ENCODE data around the gene DEDD. TPM values are rescaled to one million over a fixed set of nuclear protein-coding genes. Genes with fewer than 3 reads are reported as not detected.

Gene DEDD
- total RNA-seq, 1 experiment from 2014 or later, result 33.8 TPM

DNA sequence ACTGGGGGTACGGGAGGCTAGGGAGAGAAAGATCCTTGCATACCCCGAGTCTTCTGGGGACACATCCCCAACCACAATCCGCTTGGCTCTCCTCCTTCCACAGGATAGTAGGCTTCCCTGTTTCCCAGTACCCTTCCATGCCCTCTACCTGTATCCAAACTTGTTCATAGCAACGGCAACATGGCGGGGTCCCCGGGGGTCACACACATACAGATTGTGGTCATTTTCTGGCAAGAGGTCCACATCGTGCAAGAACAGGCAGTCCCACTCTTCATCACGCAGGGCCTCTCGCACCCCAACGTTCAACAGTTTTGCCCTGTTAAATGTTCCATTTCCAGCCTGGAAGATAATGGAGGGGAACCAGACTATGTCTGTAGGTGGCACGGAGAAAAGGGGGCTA, 41.2 kb upstream of the DEDD start:
- Histone ChIP-seq H3K4me1 (peaks cover 4% of the 10 kb centered on the region), H3K36me3 (ENCODE audit: control insufficient read depth, insufficient read depth, low read length) (peaks cover 6% of the 10 kb centered on the region), H3K4me3 (ENCODE audit: low read depth, low read length) (no peak overlapping the region), H3K9me3 (no peaks in the 10 kb centered on the region), H3K27me3 (replicated peaks; ENCODE audit: control insufficient read depth, insufficient read depth, low read length) (no peaks in the 10 kb centered on the region)
- no peak for TF ChIP-seq CTCF (IDR thresholded peaks at IDR 0.05; ENCODE audit: insufficient read depth in 1 of 2, low read depth in 1 of 2, low read length in 1 of 2, severe bottlenecking in 1 of 2, unreplicated experiment in 1 of 2)
- Mint-ChIP-seq H3K4me3 (ENCODE audit: unreplicated experiment) (no peak overlapping the region), H3K4me1 (ENCODE audit: low read depth, unreplicated experiment) (peaks cover 14% of the 10 kb centered on the region), H3K9me3 (ENCODE audit: unreplicated experiment) (no peaks in the 10 kb centered on the region), H3K27me3 (ENCODE audit: insufficient read depth, unreplicated experiment) (no peaks in the 10 kb centered on the region), H3K27ac (ENCODE audit: unreplicated experiment) (no peak overlapping the region), H3K36me3 (ENCODE audit: insufficient read depth, unreplicated experiment) (peaks cover 52% of the 10 kb centered on the region)
- intact Hi-C loops (cut with micrococcal nuclease; ENCODE audit: unreplicated experiment), result no loop called here
- no peak for DNase-seq
- POLR2A ChIA-PET, result no interaction called here
- CTCF ChIA-PET, result no interaction called here
- BruUV-seq (replicated peaks), result no TSS peak

- no peaks in the 10 kb centered on the region for H3K9me3 Mint-ChIP-seq (ENCODE audit: unreplicated experiment)
These were observed 40.4 kb upstream of the DEDD start for GRCh38 chr1:161172776-161173376.

GRCh38 chr1:161172349-161172748, 39.9 kb upstream of the DEDD start:
- no TSS peak for BruUV-seq (replicated peaks)
- POLR2A ChIA-PET, result no interaction called here
- no peaks in the 10 kb centered on the region for H3K27me3 Mint-ChIP-seq (ENCODE audit: insufficient read depth, unreplicated experiment)
- CTCF ChIA-PET, result no interaction called here
- TF ChIP-seq CTCF (IDR thresholded peaks at IDR 0.05; ENCODE audit: insufficient read depth in 1 of 2, low read depth in 1 of 2, low read length in 1 of 2, severe bottlenecking in 1 of 2, unreplicated experiment in 1 of 2), result no peak
- H3K36me3 Mint-ChIP-seq (ENCODE audit: insufficient read depth, unreplicated experiment), result peaks cover 60% of the 10 kb centered on the region
- Histone ChIP-seq H3K4me1 (peaks cover 4% of the 10 kb centered on the region), H3K27me3 (replicated peaks; ENCODE audit: control insufficient read depth, insufficient read depth, low read length) (no peaks in the 10 kb centered on the region), H3K9me3 (no peaks in the 10 kb centered on the region), H3K4me3 (ENCODE audit: low read depth, low read length) (no peak overlapping the region), H3K36me3 (ENCODE audit: control insufficient read depth, insufficient read depth, low read length) (peaks cover 6% of the 10 kb centered on the region)
- DNase-seq, result no peak
- intact Hi-C loops (cut with micrococcal nuclease; ENCODE audit: unreplicated experiment), result no loop called here
- peaks cover 14% of the 10 kb centered on the region for H3K4me1 Mint-ChIP-seq (ENCODE audit: low read depth, unreplicated experiment)
- H3K27ac Mint-ChIP-seq (ENCODE audit: unreplicated experiment), result no peak overlapping the region
- no peaks in the 10 kb centered on the region for H3K9me3 Mint-ChIP-seq (ENCODE audit: unreplicated experiment)
- H3K4me3 Mint-ChIP-seq (ENCODE audit: unreplicated experiment), result no peak overlapping the region

More at GRCh38 chr1:161172776-161173376, 40.4 kb upstream of the DEDD start:
- no peak for DNase-seq
- Mint-ChIP-seq H3K27me3 (ENCODE audit: insufficient read depth, unreplicated experiment) (no peaks in the 10 kb centered on the region), H3K27ac (ENCODE audit: unreplicated experiment) (no peak overlapping the region), H3K4me1 (ENCODE audit: low read depth, unreplicated experiment) (peaks cover 14% of the 10 kb centered on the region), H3K36me3 (ENCODE audit: insufficient read depth, unreplicated experiment) (peaks cover 60% of the 10 kb centered on the region), H3K4me3 (ENCODE audit: unreplicated experiment) (no peak overlapping the region)
- Histone ChIP-seq H3K4me1 (peaks cover 4% of the 10 kb centered on the region), H3K27me3 (replicated peaks; ENCODE audit: control insufficient read depth, insufficient read depth, low read length) (no peaks in the 10 kb centered on the region), H3K9me3 (no peaks in the 10 kb centered on the region), H3K36me3 (ENCODE audit: control insufficient read depth, insufficient read depth, low read length) (peaks cover 6% of the 10 kb centered on the region), H3K4me3 (ENCODE audit: low read depth, low read length) (no peak overlapping the region)
- CTCF ChIA-PET, result no interaction called here
- POLR2A ChIA-PET, result no interaction called here
- no peak for TF ChIP-seq CTCF (IDR thresholded peaks at IDR 0.05; ENCODE audit: insufficient read depth in 1 of 2, low read depth in 1 of 2, low read length in 1 of 2, severe bottlenecking in 1 of 2, unreplicated experiment in 1 of 2)
- intact Hi-C loops (cut with micrococcal nuclease; ENCODE audit: unreplicated experiment), result no loop called here
- no TSS peak for BruUV-seq (replicated peaks)

All from Caco-2 (cell line).